OCI-LY7 (cell line): Measurements from ENCODE around the gene CYP2W1. TPM values are rescaled to one million over a fixed set of nuclear protein-coding genes. Genes with fewer than 3 reads are reported as not detected.

ENCODE experiments used
- BruUV-seq: library from RNA; stranded (reverse); fragments of 400-500 nt; replicated peaks from 2 replicates; lab custom pipeline; 2021; lab: Mats Ljungman, UMichigan
- CTCF ChIA-PET: fragments of 300-600 bp; sonication (Branson Sonifier 250); formaldehyde crosslinking; loops from one replicate; lab custom pipeline; 2022; ENCODE audit warnings: antibody characterized with exemption; ENCODE audit not compliant: unreplicated experiment; lab: Charles Lee
- POLR2A ChIA-PET: fragments of 300-600 bp; sonication (Branson Sonifier 250); formaldehyde crosslinking; loops from one replicate; lab custom pipeline; 2022; ENCODE audit warnings: antibody characterized with exemption; lab: Charles Lee
- DNase-seq: peaks from one replicate; pipeline ENCODE4 v3.0.0-alpha.2; 2015; ENCODE audit warnings: low spot score
- H2AFZ ChIP-seq: fragments of 200-600 bp; sonication (generic), shearing (Covaris generic); 2 replicates; pipeline ENCODE4 v1.6.1; 2014; ENCODE audit warnings: mild to moderate bottlenecking, antibody characterized with exemption, low read length, moderate library complexity
- H3K27ac ChIP-seq: fragments of 200-600 bp; sonication (generic); 2 replicates; pipeline ENCODE4 v1.5.1; 2014; ENCODE audit warnings: mixed run types, low read depth, mild to moderate bottlenecking, moderate library complexity, low read length, inconsistent platforms; ENCODE audit not compliant: poor library complexity, severe bottlenecking
- H3K36me3 ChIP-seq: fragments of 200-600 bp; sonication (generic); 2 replicates; pipeline ENCODE4 v1.6.1; 2014; ENCODE audit warnings: mild to moderate bottlenecking, antibody characterized with exemption, low read length, moderate library complexity, mixed read lengths; ENCODE audit not compliant: insufficient read depth
- H3K4me1 ChIP-seq: fragments of 200-600 bp; sonication (generic); 2 replicates; pipeline ENCODE4 v1.5.1; 2014; ENCODE audit warnings: mild to moderate bottlenecking, low read length; ENCODE audit not compliant: insufficient read depth, poor library complexity, severe bottlenecking
- H3K4me2 ChIP-seq: fragments of 200-600 bp; sonication (generic); 2 replicates; pipeline ENCODE4 v1.6.1; 2014; ENCODE audit warnings: mild to moderate bottlenecking, low read length
- H3K4me3 ChIP-seq: fragments of 200-600 bp; sonication (generic); 2 replicates; pipeline ENCODE4 v1.5.1; 2014; ENCODE audit warnings: mild to moderate bottlenecking, low read depth, low read length; ENCODE audit not compliant: poor library complexity, severe bottlenecking
- H3K79me2 ChIP-seq: fragments of 200-600 bp; sonication (generic); 2 replicates; pipeline ENCODE4 v1.6.1; 2016; ENCODE audit warnings: low read depth, mild to moderate bottlenecking, low read length, moderate library complexity, mixed read lengths; ENCODE audit not compliant: insufficient read depth
- H3K9me2 ChIP-seq: fragments of 200-600 bp; sonication (generic); 2 replicates; pipeline ENCODE4 v1.6.1; 2016; ENCODE audit warnings: mild to moderate bottlenecking, low read length, mixed read lengths; ENCODE audit not compliant: insufficient read depth
- H3K9me3 ChIP-seq: fragments of 200-600 bp; sonication (generic); 2 replicates; pipeline ENCODE4 v1.6.1; 2014; ENCODE audit warnings: mild to moderate bottlenecking, mixed run types, low read length, mixed read lengths
- H4K20me1 ChIP-seq: fragments of 200-600 bp; sonication (generic); 2 replicates; pipeline ENCODE4 v1.6.1; 2014; ENCODE audit warnings: mild to moderate bottlenecking, antibody characterized with exemption, low read length, moderate library complexity, mixed read lengths; ENCODE audit not compliant: insufficient read depth
- CTCF ChIP-seq: fragments of 200-600 bp; sonication (generic); conservative IDR thresholded peaks from 2 replicates; pipeline ENCODE4 v1.5.1; 2014; ENCODE audit warnings: mild to moderate bottlenecking, antibody characterized with exemption, low read length, moderate library complexity, mixed read lengths
- EZH2phosphoT487 ChIP-seq: fragments of 200-600 bp; sonication (generic); IDR thresholded peaks from 2 replicates; pipeline ENCODE4 v1.6.1; 2018; ENCODE audit warnings: low read depth, borderline replicate concordance, mild to moderate bottlenecking, mixed run types, antibody characterized with exemption, low read length, moderate library complexity, mixed read lengths
- intact Hi-C: fragments of 100-400 bp; cut with micrococcal nuclease; formaldehyde crosslinking; loops from one replicate; pipeline ENCODE4 v1.10.0; 2022; ENCODE audit not compliant: unreplicated experiment
- total RNA-seq, 2 experiments: library from RNA; depleted of rRNA in 1 of 2; stranded (reverse); fragments of >200 nt in 1 of 2; shearing (Covaris generic) in 1 of 2; gene quantifications; 2 replicates each; pipeline ENCODE4 v1.2.3, GENCODE V29; 2014 to 2022

Gene CYP2W1
- total RNA-seq, 2 experiments from 2014 or later, result 1.3 TPM; not detected in 1

- Histone ChIP-seq H3K79me2 (peaks cover 28% of the 10 kb centered on the region), H3K36me3 (peaks cover 71% of the 10 kb centered on the region), H3K4me3 (no peak overlapping the region), H3K4me1 (peaks cover 60% of the 10 kb centered on the region), H4K20me1 (peaks cover 3% of the 10 kb centered on the region; the same call in 1 of the 2 replicates), H3K9me3 (no peaks in the 10 kb centered on the region), H3K27ac (no peak overlapping the region), H2AFZ (no peak overlapping the region), H3K9me2 (no peaks in the 10 kb centered on the region), H3K4me2 (no peak overlapping the region)
- TF ChIP-seq EZH2phosphoT487 (no peak), CTCF (no peak)
- POLR2A ChIA-PET, result interaction anchor here (0.7 kb wide), 1 partner anchor 10 kb away, joined by 3 read pairs; no protein-coding TSS in a partner anchor
- DNase-seq, result no peak
- CTCF ChIA-PET, result no interaction called here
- intact Hi-C loops, result no loop called here
- no TSS peak for BruUV-seq
Measured at GRCh38 chr7:968205-969105, 14.5 kb upstream of the CYP2W1 start.

GRCh38 chr7:969403-969802 is 13.6 kb upstream of the CYP2W1 start:
- DNase-seq, result no peak
- no peak overlapping the region for H3K4me2 ChIP-seq
- peaks cover 72% of the 10 kb centered on the region for H3K36me3 ChIP-seq
- no peaks in the 10 kb centered on the region for H3K9me3 ChIP-seq
- H3K4me1 ChIP-seq, result peaks cover 57% of the 10 kb centered on the region
- H3K79me2 ChIP-seq, result peaks cover 37% of the 10 kb centered on the region
- ChIA-PET POLR2A (no interaction called here), CTCF (no interaction called here)
- H2AFZ ChIP-seq, result no peak overlapping the region
- H3K9me2 ChIP-seq, result no peaks in the 10 kb centered on the region
- H3K4me3 ChIP-seq, result no peak overlapping the region
- no TSS peak for BruUV-seq
- TF ChIP-seq CTCF (no peak), EZH2phosphoT487 (no peak)
- intact Hi-C loops, result no loop called here
- H3K27ac ChIP-seq, result peak overlapping the region; percentile 8
- H4K20me1 ChIP-seq, result peaks cover 7% of the 10 kb centered on the region

- intact Hi-C loops, result no loop called here
- Histone ChIP-seq H2AFZ (no peak overlapping the region), H3K9me2 (no peaks in the 10 kb centered on the region), H3K9me3 (no peaks in the 10 kb centered on the region), H3K36me3 (peaks cover 72% of the 10 kb centered on the region), H4K20me1 (peaks cover 9% of the 10 kb centered on the region), H3K4me3 (no peak overlapping the region), H3K4me2 (no peak overlapping the region), H3K4me1 (peaks cover 46% of the 10 kb centered on the region), H3K79me2 (peaks cover 47% of the 10 kb centered on the region), H3K27ac (no peak overlapping the region)
- POLR2A ChIA-PET, result no interaction called here
- BruUV-seq, result no TSS peak
- no peak for TF ChIP-seq CTCF
- TF ChIP-seq EZH2phosphoT487, result no peak
- CTCF ChIA-PET, result no interaction called here
- DNase-seq, result no peak
Measured at GRCh38 chr7:970744-971143, 12.2 kb upstream of the CYP2W1 start.
